NK-92 (cell line): ENCODE results near the gene ZNF688.

Experiments
- DNase-seq: peaks from one replicate; lab custom pipeline; 2025; ENCODE audit not compliant: unreplicated experiment; lab: John Stamatoyannopoulos, UW

Gene ZNF688

GRCh38 chr16:30521476-30521872 lies 50.0 kb downstream of the ZNF688 start:
- DNase-seq, result no peak
